ENCODE measurements around the gene TNFAIP8L3. TPM values are rescaled to one million over a fixed set of nuclear protein-coding genes. Genes with fewer than 3 reads are reported as not detected.

Gene TNFAIP8L3
- total RNA-seq, 1 donor from 2014 or later = not detected

GRCh38 chr15:51069983-51070382 is 24.7 kb downstream of the TNFAIP8L3 start:
- Mint-ChIP-seq H3K9me3 (no peaks in the 10 kb centered on the region), H3K27ac (no peak overlapping the region), H3K27me3 (ENCODE audit: insufficient read depth, low read depth) (no peaks in the 10 kb centered on the region), H3K4me3 (no peak overlapping the region), H3K36me3 (no peaks in the 10 kb centered on the region), H3K4me1 (no peaks in the 10 kb centered on the region)
- no peaks in the 10 kb centered on the region for H3K27me3 ChIP-seq
- H3K36me3 ChIP-seq = no peaks in the 10 kb centered on the region
- no peak overlapping the region for H3K4me2 ChIP-seq
- no peak overlapping the region for H3K4me3 ChIP-seq
- no peak overlapping the region for H2AFZ ChIP-seq (replicated peaks)
- H3K79me2 ChIP-seq (ENCODE audit: low read depth) = no peaks in the 10 kb centered on the region
- no peaks in the 10 kb centered on the region for H3K4me1 ChIP-seq
- no peak for DNase-seq (ENCODE audit: low spot score)
- TF ChIP-seq CTCF (IDR thresholded peaks at IDR 0.05) (no peak), EZH2 (IDR thresholded peaks at IDR 0.05) (no peak), EZH2phosphoT487 (IDR thresholded peaks at IDR 0.05) (no peak)
- H3K9me3 ChIP-seq (ENCODE audit: low read depth) = no peaks in the 10 kb centered on the region
- no peak overlapping the region for H3K9ac ChIP-seq
- no peaks in the 10 kb centered on the region for H4K20me1 ChIP-seq (ENCODE audit: low read depth)
- H3F3A ChIP-seq (ENCODE audit: low read depth) = no peaks in the 10 kb centered on the region
- H3K27ac ChIP-seq = no peak overlapping the region

- DNase-seq (ENCODE audit: low spot score) = no peak
- H3K27ac ChIP-seq = no peak overlapping the region
- no peaks in the 10 kb centered on the region for H3K4me1 Mint-ChIP-seq
- H3K27me3 Mint-ChIP-seq (ENCODE audit: insufficient read depth, low read depth) = no peaks in the 10 kb centered on the region
- H3K36me3 Mint-ChIP-seq = no peaks in the 10 kb centered on the region
- no peaks in the 10 kb centered on the region for H4K20me1 ChIP-seq (ENCODE audit: low read depth)
- no peaks in the 10 kb centered on the region for H3K9me3 ChIP-seq (ENCODE audit: low read depth)
- H3K79me2 ChIP-seq (ENCODE audit: low read depth) = no peaks in the 10 kb centered on the region
- H3K4me3 ChIP-seq = no peak overlapping the region
- TF ChIP-seq EZH2 (IDR thresholded peaks at IDR 0.05) (no peak), EZH2phosphoT487 (IDR thresholded peaks at IDR 0.05) (no peak), CTCF (IDR thresholded peaks at IDR 0.05) (no peak)
- H3K4me3 Mint-ChIP-seq = no peak overlapping the region
- H3K27ac Mint-ChIP-seq = no peak overlapping the region
- no peaks in the 10 kb centered on the region for H3K4me1 ChIP-seq
- H3F3A ChIP-seq (ENCODE audit: low read depth) = no peaks in the 10 kb centered on the region
- H3K9ac ChIP-seq = no peak overlapping the region
- H3K36me3 ChIP-seq = no peaks in the 10 kb centered on the region
- no peak overlapping the region for H2AFZ ChIP-seq (replicated peaks)
- no peaks in the 10 kb centered on the region for H3K27me3 ChIP-seq
- H3K9me3 Mint-ChIP-seq = no peaks in the 10 kb centered on the region
- no peak overlapping the region for H3K4me2 ChIP-seq
Measured at GRCh38 chr15:51067510-51067909, 27.2 kb downstream of the TNFAIP8L3 start.

- Histone ChIP-seq H2AFZ (replicated peaks) (no peak overlapping the region), H3K9ac (no peak overlapping the region), H3K27me3 (no peaks in the 10 kb centered on the region), H3K36me3 (no peaks in the 10 kb centered on the region), H3K4me3 (no peak overlapping the region), H3K4me2 (no peak overlapping the region), H4K20me1 (ENCODE audit: low read depth) (no peaks in the 10 kb centered on the region), H3F3A (ENCODE audit: low read depth) (no peaks in the 10 kb centered on the region), H3K27ac (no peak overlapping the region), H3K4me1 (no peaks in the 10 kb centered on the region), H3K9me3 (ENCODE audit: low read depth) (no peaks in the 10 kb centered on the region), H3K79me2 (ENCODE audit: low read depth) (no peaks in the 10 kb centered on the region)
- Mint-ChIP-seq H3K9me3 (no peaks in the 10 kb centered on the region), H3K4me1 (no peaks in the 10 kb centered on the region), H3K27ac (no peak overlapping the region), H3K4me3 (no peak overlapping the region), H3K27me3 (ENCODE audit: insufficient read depth, low read depth) (no peaks in the 10 kb centered on the region), H3K36me3 (no peaks in the 10 kb centered on the region)
- no peak for DNase-seq (ENCODE audit: low spot score)
- TF ChIP-seq EZH2 (IDR thresholded peaks at IDR 0.05) (no peak), CTCF (IDR thresholded peaks at IDR 0.05) (no peak), EZH2phosphoT487 (IDR thresholded peaks at IDR 0.05) (no peak)
Measured at GRCh38 chr15:51065781-51066180, 28.9 kb downstream of the TNFAIP8L3 start.

All from neural progenitor cell (in vitro differentiated cells).